ENCODE results near the gene SORCS1. TPM values are rescaled to one million over a fixed set of nuclear protein-coding genes. Genes with fewer than 3 reads are reported as not detected.

SORCS1 gene
- polyA plus RNA-seq, 1 experiment, result 0.02 TPM

DNA sequence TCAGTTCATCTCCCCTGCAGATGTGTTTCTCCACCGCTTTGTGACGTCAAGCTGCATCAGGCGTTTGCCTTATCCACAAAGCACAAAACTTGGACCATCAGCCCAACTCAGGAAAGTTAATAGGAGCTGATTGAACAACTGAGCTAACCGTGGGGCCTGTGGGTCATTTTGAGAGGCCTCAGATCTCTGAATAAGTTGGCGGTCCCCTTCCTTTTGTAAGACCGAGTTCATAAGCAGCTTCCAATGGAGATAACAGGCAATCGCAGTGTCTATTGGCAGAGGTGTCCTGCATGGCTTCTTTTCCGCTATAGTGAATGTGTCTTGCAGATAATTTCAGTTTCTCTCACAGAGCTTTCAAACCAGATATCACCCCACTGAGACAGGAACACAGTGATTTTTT, 154.0 kb downstream of the SORCS1 start:
- TF ChIP-seq, protein P1, sequence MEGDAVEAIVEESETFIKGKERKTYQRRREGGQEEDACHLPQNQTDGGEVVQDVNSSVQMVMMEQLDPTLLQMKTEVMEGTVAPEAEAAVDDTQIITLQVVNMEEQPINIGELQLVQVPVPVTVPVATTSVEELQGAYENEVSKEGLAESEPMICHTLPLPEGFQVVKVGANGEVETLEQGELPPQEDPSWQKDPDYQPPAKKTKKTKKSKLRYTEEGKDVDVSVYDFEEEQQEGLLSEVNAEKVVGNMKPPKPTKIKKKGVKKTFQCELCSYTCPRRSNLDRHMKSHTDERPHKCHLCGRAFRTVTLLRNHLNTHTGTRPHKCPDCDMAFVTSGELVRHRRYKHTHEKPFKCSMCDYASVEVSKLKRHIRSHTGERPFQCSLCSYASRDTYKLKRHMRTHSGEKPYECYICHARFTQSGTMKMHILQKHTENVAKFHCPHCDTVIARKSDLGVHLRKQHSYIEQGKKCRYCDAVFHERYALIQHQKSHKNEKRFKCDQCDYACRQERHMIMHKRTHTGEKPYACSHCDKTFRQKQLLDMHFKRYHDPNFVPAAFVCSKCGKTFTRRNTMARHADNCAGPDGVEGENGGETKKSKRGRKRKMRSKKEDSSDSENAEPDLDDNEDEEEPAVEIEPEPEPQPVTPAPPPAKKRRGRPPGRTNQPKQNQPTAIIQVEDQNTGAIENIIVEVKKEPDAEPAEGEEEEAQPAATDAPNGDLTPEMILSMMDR (IDR thresholded peaks at IDR 0.05; ENCODE audit: low read depth, low read length), result no peak
- no peaks in the 10 kb centered on the region for H3K27me3 ChIP-seq (ENCODE audit: control insufficient read depth, insufficient read depth, low read length)
- peaks cover 12% of the 10 kb centered on the region for H3K9me3 ChIP-seq (ENCODE audit: control insufficient read depth, insufficient read depth, low read length)
- ChIA-PET POLR2A (no interaction called here), CTCF (no interaction called here)
- H3K4me3 ChIP-seq (ENCODE audit: low read depth, low read length), result no peak overlapping the region
- no peak for DNase-seq (ENCODE audit: low read depth, low spot score)
- H3K27ac ChIP-seq (ENCODE audit: low read depth, low read length), result no peak overlapping the region

DNA sequence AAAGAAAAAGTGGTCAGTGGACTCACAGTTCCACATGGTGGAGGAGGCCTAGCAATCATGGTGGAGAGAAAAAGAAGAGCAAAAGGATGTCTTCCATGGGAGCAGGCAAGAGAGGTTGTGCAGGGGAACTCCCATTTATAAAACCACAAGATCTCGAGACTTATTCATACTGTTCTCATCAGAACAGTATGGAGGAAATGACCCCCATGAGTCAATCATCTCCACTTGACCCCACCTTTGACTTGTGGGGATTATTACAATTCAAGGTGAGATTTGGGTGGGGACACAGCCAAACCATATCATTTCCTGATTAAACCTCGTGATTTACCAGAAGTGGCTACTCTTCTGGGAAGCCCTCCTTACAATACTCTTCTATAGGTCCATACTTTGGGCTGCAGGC, 160.1 kb downstream of the SORCS1 start:
- POLR2A ChIA-PET, result no interaction called here
- TF ChIP-seq, protein P1 (IDR thresholded peaks at IDR 0.05; ENCODE audit: low read depth, low read length), result no peak
- no peak overlapping the region for H3K27ac ChIP-seq (ENCODE audit: low read depth, low read length)
- no peaks in the 10 kb centered on the region for H3K27me3 ChIP-seq (ENCODE audit: control insufficient read depth, insufficient read depth, low read length)
- H3K4me3 ChIP-seq (ENCODE audit: low read depth, low read length), result no peak overlapping the region
- CTCF ChIA-PET, result no interaction called here
- no peak for DNase-seq (ENCODE audit: low read depth, low spot score)
- H3K9me3 ChIP-seq (ENCODE audit: control insufficient read depth, insufficient read depth, low read length), result peaks cover 21% of the 10 kb centered on the region

- DNase-seq (ENCODE audit: low read depth, low spot score), result no peak
- no peaks in the 10 kb centered on the region for H3K27me3 ChIP-seq (ENCODE audit: control insufficient read depth, insufficient read depth, low read length)
- H3K9me3 ChIP-seq (ENCODE audit: control insufficient read depth, insufficient read depth, low read length), result peaks cover 17% of the 10 kb centered on the region
- no peak overlapping the region for H3K27ac ChIP-seq (ENCODE audit: low read depth, low read length)
- ChIA-PET CTCF (no interaction called here), POLR2A (no interaction called here)
- TF ChIP-seq, protein P1 (IDR thresholded peaks at IDR 0.05; ENCODE audit: low read depth, low read length), result no peak
- no peak overlapping the region for H3K4me3 ChIP-seq (ENCODE audit: low read depth, low read length)
Measured at GRCh38 chr10:107002068-107002467, 162.4 kb downstream of the SORCS1 start.

- Histone ChIP-seq H3K27me3 (ENCODE audit: control insufficient read depth, insufficient read depth, low read length) (no peaks in the 10 kb centered on the region), H3K4me3 (ENCODE audit: low read depth, low read length) (no peak overlapping the region), H3K27ac (ENCODE audit: low read depth, low read length) (no peak overlapping the region), H3K9me3 (ENCODE audit: control insufficient read depth, insufficient read depth, low read length) (peaks cover 21% of the 10 kb centered on the region)
- ChIA-PET CTCF (no interaction called here), POLR2A (no interaction called here)
- DNase-seq (ENCODE audit: low read depth, low spot score), result no peak
- TF ChIP-seq, protein P1 (IDR thresholded peaks at IDR 0.05; ENCODE audit: low read depth, low read length), result no peak
Measured at GRCh38 chr10:106999118-106999707, 165.3 kb downstream of the SORCS1 start.

DNA sequence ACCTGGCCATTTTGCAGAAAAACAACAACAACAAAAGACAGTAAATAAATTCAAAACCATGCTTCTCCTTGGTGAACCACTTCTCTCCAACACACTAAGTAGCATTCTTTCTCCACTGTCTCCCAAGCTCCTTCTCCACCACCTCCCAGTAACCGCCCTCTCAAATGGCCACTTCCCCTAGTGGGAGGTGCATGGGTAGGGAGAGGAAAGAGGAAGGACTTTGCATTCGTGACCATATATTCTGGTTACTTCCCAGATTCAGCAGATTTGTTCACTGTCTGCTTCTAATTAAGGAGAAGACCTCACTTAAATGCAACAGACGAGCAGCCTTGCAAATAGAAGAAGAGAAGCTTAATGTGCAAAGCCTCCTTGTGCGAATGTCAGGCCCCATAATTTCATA, 166.8 kb downstream of the SORCS1 start:
- Histone ChIP-seq H3K27ac (ENCODE audit: low read depth, low read length) (no peak overlapping the region), H3K4me3 (ENCODE audit: low read depth, low read length) (no peak overlapping the region), H3K9me3 (ENCODE audit: control insufficient read depth, insufficient read depth, low read length) (peaks cover 17% of the 10 kb centered on the region), H3K27me3 (ENCODE audit: control insufficient read depth, insufficient read depth, low read length) (no peaks in the 10 kb centered on the region)
- no peak for DNase-seq (ENCODE audit: low read depth, low spot score)
- ChIA-PET POLR2A (no interaction called here), CTCF (no interaction called here)
- TF ChIP-seq, protein P1 (IDR thresholded peaks at IDR 0.05; ENCODE audit: low read depth, low read length), result no peak

Measured in AG04450 (cell line).